Measurements from ENCODE around the gene TOP1. TPM values are rescaled to one million over a fixed set of nuclear protein-coding genes. Genes with fewer than 3 reads are reported as not detected.

TOP1 gene
- total RNA-seq, 3 donors from 2014 or later (not counting 1 experiment from before 2014, with no cell fraction given) = 32.2 to 36.3 (median 36.3) TPM

DNA sequence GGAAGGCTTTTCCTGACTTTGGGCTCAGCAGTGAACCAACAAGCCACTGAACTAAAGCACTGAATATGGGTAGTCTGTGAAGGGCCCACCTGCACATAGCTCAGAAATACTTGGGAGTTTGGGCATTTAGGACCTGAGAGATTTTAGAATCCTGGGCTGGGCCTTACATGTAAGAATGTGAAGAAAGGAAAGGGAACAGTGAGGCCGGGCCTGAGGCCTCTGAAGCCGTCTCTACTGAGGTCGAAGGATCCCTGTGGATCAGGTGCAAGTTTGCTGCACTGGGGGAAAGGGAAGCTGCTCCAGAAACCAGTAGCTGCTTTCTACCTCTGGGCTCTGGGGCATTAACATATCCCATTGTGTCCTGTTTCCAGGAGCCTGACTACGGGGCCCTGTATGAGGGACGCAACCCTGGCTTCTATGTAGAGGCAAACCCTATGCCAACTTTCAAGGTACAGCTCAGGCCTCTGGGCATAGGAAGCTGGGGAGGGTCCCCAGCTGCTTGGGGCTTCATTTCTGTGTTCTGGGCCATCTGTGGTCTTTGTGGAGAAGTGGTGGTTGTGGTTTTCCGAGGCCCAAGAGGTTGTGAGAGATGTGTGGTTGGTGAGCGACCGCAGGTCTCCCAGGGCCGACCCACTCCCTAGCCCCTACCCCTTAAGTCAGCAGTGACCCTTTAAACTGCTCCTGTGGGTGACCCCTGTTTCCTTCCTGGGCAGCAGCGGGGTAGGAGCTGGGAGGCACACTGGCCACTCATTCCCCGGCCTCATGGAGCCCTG, 139.0 kb downstream of the TOP1 start:
- H3K27me3 ChIP-seq (ENCODE audit: control insufficient read depth, insufficient read depth, low read length) = no peaks in the 10 kb centered on the region
- H3K36me3 ChIP-seq (ENCODE audit: control insufficient read depth, insufficient read depth, low read length) = peaks cover 94% of the 10 kb centered on the region
- TF ChIP-seq, protein P1, sequence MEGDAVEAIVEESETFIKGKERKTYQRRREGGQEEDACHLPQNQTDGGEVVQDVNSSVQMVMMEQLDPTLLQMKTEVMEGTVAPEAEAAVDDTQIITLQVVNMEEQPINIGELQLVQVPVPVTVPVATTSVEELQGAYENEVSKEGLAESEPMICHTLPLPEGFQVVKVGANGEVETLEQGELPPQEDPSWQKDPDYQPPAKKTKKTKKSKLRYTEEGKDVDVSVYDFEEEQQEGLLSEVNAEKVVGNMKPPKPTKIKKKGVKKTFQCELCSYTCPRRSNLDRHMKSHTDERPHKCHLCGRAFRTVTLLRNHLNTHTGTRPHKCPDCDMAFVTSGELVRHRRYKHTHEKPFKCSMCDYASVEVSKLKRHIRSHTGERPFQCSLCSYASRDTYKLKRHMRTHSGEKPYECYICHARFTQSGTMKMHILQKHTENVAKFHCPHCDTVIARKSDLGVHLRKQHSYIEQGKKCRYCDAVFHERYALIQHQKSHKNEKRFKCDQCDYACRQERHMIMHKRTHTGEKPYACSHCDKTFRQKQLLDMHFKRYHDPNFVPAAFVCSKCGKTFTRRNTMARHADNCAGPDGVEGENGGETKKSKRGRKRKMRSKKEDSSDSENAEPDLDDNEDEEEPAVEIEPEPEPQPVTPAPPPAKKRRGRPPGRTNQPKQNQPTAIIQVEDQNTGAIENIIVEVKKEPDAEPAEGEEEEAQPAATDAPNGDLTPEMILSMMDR (IDR thresholded peaks at IDR 0.05) = no peak
- no peak overlapping the region for H3K4me3 ChIP-seq (ENCODE audit: low read length)
- intact Hi-C loops (cut with micrococcal nuclease) = no loop called here
- no peak overlapping the region for H3K27ac ChIP-seq (ENCODE audit: low read length)
- 36% methylated on average over 11 of the region's 11 CpGs for WGBS (ENCODE audit: insufficient coverage)
- peaks cover 27% of the 10 kb centered on the region for H3K4me1 ChIP-seq (ENCODE audit: control insufficient read depth, insufficient read depth, low read length)
- DNase-seq = no peak
- no peaks in the 10 kb centered on the region for H3K9me3 Mint-ChIP-seq
- no peaks in the 10 kb centered on the region for H3K9me3 ChIP-seq (ENCODE audit: control insufficient read depth, insufficient read depth, low read length)
- H3K27me3 Mint-ChIP-seq (ENCODE audit: low read depth in 2 of 2) = peaks cover 0 to 5% of the 10 kb centered on the region in 2 donors
- H3K4me3 Mint-ChIP-seq = no peak overlapping the region
- H3K36me3 Mint-ChIP-seq = peaks cover 33% of the 10 kb centered on the region
- ATAC-seq = peak in 2 of 3 donors; percentile 31 to 56
- H3K4me1 Mint-ChIP-seq = peaks cover 31 to 32% of the 10 kb centered on the region in 2 donors
- H3K27ac Mint-ChIP-seq = peak overlapping the region in 1 of 2 donors; percentile 18

GRCh38 chr20:41168281-41169161, 139.9 kb downstream of the TOP1 start:
- no peak overlapping the region for H3K4me3 ChIP-seq (ENCODE audit: low read length)
- H3K4me1 ChIP-seq (ENCODE audit: control insufficient read depth, insufficient read depth, low read length) = peaks cover 23% of the 10 kb centered on the region
- no peaks in the 10 kb centered on the region for H3K9me3 Mint-ChIP-seq
- peaks cover 92% of the 10 kb centered on the region for H3K36me3 ChIP-seq (ENCODE audit: control insufficient read depth, insufficient read depth, low read length)
- peaks cover 33% of the 10 kb centered on the region for H3K36me3 Mint-ChIP-seq
- 91% methylated on average over 10 of the region's 10 CpGs for WGBS (ENCODE audit: insufficient coverage)
- no peak overlapping the region for H3K27ac ChIP-seq (ENCODE audit: low read length)
- ATAC-seq (no peak), DNase-seq (no peak)
- no peak overlapping the region for H3K4me3 Mint-ChIP-seq
- H3K27me3 Mint-ChIP-seq (ENCODE audit: low read depth in 2 of 2) = peaks cover 0 to 5% of the 10 kb centered on the region in 2 donors
- intact Hi-C loops (cut with micrococcal nuclease) = no loop called here
- H3K27me3 ChIP-seq (ENCODE audit: control insufficient read depth, insufficient read depth, low read length) = no peaks in the 10 kb centered on the region
- H3K4me1 Mint-ChIP-seq = peaks cover 34 to 38% of the 10 kb centered on the region in 2 donors
- TF ChIP-seq, protein P1 (IDR thresholded peaks at IDR 0.05) = no peak
- no peaks in the 10 kb centered on the region for H3K9me3 ChIP-seq (ENCODE audit: control insufficient read depth, insufficient read depth, low read length)
- peak overlapping the region in 1 of 2 donors; percentile 18 for H3K27ac Mint-ChIP-seq

DNA sequence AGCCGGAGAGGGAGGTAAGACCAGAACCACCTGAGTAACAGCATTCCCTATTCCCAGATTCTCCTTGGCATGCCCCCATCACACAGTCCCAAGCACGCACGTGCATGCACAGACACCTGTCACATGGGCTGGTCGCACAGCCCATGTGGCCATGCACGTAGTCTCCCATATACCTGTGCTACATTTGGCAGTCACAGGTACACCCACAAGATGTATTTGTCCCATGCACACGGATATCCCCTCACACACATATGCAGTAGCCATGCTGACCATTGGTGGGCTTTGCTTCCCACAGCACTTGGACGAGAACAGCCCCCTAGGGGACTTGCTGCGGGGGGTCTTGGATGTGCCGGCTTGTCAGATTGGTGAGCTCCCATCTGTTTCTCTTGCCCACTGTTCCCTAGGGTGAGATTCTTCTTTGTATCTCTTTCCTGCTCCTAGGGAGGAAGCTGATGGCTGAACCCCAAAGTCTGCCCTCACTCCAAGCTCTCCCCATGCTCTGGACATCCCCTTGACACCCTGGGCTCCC, 140.6 kb downstream of the TOP1 start:
- H3K9me3 ChIP-seq (ENCODE audit: control insufficient read depth, insufficient read depth, low read length) = no peaks in the 10 kb centered on the region
- peaks cover 32 to 38% of the 10 kb centered on the region in 2 donors for H3K4me1 Mint-ChIP-seq
- ATAC-seq (no peak), DNase-seq (no peak)
- no peak overlapping the region for H3K4me3 ChIP-seq (ENCODE audit: low read length)
- H3K9me3 Mint-ChIP-seq = no peaks in the 10 kb centered on the region
- peaks cover 0 to 3% of the 10 kb centered on the region in 2 donors for H3K27me3 Mint-ChIP-seq (ENCODE audit: low read depth in 2 of 2)
- H3K4me3 Mint-ChIP-seq = no peak overlapping the region
- intact Hi-C loops (cut with micrococcal nuclease) = no loop called here
- 97% methylated on average over 9 of the region's 9 CpGs for WGBS (ENCODE audit: insufficient coverage)
- H3K27ac ChIP-seq (ENCODE audit: low read length) = no peak overlapping the region
- H3K27me3 ChIP-seq (ENCODE audit: control insufficient read depth, insufficient read depth, low read length) = no peaks in the 10 kb centered on the region
- H3K4me1 ChIP-seq (ENCODE audit: control insufficient read depth, insufficient read depth, low read length) = peaks cover 23% of the 10 kb centered on the region
- peaks cover 27% of the 10 kb centered on the region for H3K36me3 Mint-ChIP-seq
- H3K27ac Mint-ChIP-seq = no peak overlapping the region
- H3K36me3 ChIP-seq (ENCODE audit: control insufficient read depth, insufficient read depth, low read length) = peaks cover 92% of the 10 kb centered on the region
- TF ChIP-seq, protein P1 (IDR thresholded peaks at IDR 0.05) = no peak
